Measurements from ENCODE around the gene CCR3. TPM values are rescaled to one million over a fixed set of nuclear protein-coding genes. Genes with fewer than 3 reads are reported as not detected.

CCR3 gene
- polyA plus RNA-seq, 3 donors: 0.09 TPM; not detected in 2

DNA sequence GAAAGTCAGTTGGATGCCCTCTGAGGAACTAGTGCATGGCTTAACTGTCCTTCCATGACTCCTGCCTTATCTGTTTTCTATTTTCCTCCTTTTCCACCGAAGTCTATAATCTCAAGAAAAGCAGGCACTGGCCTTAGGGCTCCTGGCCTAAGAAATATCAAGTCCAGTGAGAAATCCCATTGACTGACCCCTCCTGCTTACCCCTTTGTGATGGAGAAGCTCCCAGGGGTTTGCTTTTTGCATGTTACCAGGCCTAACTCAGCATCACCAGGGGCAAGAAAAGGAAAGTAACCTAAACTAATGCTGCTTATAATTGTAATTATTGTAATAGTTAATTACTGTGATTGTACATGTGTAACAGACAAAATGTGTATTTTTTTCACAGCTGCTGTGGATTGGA lies 21.7 kb downstream of the CCR3 start:
- no peak for DNase-seq (ENCODE audit: extremely low read depth in 1 of 11, low read depth in 9 of 11, low spot score in 4 of 11)

DNA sequence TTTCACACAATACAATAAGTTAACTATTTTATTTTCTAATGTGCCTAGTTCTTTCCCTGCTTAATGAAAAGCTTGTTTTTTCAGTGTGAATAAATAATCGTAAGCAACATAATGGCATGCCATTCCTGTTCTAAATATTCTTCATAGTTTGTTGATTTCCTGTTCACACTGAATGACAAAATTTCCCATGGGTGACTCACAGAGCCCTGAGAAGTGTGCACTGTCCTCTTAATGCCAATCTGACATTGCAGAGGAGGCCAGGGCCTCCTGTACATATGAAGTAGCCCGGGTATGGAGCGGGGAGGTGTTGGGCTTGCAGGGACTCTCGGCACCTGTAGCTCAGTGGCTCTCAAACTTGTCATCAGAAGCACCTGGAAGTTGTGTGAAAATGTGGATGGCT lies 24.3 kb downstream of the CCR3 start:
- no peak for DNase-seq (ENCODE audit: extremely low read depth in 1 of 11, low read depth in 9 of 11, low spot score in 4 of 11)

DNA sequence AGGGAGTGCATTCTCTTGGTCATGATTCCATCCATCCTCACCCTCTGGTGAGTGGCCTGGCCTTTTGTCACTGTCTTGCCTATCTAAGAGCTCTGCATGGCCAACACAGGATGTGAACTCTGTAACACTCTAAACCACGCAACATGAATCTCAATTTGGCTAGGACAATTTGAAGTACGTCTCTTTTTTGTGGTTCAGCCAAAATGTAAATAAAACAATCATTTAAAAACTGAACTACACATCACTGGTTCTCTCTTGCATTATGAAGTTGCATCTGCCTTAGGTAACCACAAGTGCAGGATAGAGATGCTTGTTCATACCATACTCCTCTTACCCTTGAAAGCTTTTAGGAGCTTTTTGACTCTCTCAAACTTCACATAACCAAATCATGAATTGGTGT lies 27.3 kb downstream of the CCR3 start:
- DNase-seq (ENCODE audit: extremely low read depth in 1 of 11, low read depth in 9 of 11, low spot score in 4 of 11): no peak

DNA sequence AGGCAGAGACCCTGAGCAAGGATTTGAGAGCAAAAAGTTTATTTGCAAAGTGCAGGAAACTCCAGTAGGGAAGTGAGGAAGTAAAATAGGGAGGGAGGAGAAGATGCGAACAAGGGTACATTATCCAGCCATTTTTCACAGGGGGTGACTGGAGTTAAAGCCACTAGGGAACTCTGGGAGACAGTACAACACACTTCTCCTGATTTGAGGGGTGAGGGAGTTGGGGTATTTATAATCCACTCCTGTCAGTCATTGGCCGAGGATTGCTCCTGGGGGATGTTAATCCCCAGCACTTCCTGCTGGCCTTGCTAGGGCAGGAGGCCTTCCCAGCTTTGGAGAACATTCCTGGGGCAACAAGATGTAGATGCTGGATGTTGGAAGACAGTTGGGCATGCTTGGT lies 28.2 kb downstream of the CCR3 start:
- no peak for DNase-seq (ENCODE audit: extremely low read depth in 1 of 11, low read depth in 9 of 11, low spot score in 4 of 11)

DNA sequence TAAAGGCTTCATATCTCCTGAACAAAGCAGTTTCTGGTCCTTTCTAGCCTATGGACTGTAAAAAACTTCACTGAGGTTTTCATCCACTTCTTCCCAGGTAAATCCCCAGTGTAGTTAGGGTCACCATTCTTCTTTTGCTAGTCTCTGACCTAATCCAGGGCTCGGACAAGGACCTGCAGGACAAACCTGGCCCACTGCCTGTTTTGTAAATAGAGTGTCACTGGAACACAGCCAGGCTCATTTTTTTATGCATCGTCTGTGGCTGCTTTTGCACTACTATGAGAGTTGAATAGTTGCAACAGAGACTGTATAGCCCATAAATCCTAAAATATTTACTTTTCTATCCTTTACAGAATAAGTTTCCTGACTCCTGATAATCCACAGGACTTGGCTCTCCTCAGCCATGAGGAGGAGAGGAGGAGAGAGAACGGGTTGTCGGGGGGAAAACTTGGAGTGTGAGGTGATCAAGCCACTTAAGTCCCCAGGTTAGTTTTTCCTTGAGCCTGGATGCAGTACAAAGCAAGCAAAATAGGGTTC lies 29.0 kb downstream of the CCR3 start:
- no peak for DNase-seq (ENCODE audit: extremely low read depth in 1 of 11, low read depth in 9 of 11, low spot score in 4 of 11)

DNA sequence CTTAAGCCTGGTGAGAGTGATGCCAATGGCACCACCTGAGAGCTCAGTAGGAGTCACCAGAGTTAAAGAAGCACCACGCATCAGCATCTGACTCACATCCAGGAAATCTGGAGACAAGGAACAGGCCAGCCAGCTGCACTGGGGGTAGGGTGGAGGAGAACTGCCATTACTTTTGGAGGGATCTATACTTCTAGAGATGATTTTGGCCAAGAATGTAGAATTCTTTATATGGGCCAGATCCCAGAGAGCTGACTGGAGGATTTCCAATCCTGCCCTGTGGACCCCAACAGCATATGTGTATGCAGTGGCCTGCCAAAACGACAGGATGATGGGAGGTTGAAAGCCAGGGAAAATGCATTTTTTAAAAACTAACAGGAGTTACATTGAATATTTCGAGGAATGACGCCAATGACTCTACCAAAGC lies 29.8 kb downstream of the CCR3 start:
- no peak for DNase-seq (ENCODE audit: extremely low read depth in 1 of 11, low read depth in 9 of 11, low spot score in 4 of 11)

DNA sequence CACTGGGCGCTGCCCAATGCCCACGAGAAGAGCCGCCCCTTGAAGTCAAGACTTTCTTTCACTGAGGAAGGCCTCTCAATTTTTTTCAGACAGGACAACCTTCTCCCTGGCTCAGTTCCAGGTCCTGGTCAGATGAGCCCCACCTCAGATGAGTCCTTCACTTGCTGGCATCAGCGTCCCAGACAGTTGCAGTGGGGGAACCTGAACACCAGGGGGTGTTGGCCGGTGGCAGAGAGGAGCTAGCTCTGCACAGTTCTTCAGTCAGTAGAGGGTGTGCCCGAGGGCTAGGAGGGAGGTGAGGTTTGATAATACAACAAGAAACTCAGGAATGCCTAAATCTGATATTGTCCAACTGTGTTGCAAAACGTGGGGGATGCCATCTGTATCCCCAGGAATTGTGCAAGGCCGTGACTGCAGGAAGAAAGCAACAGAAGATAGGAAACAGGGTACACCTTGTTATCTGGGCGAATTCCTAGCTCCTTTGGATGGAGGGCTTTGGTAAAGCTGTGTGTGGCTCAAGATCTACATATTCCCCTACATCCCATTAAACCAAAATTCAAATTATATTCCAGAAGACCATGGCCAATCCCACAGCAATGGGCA lies 34.3 kb downstream of the CCR3 start:
- DNase-seq (ENCODE audit: extremely low read depth in 1 of 11, low read depth in 9 of 11, low spot score in 4 of 11): peak in 1 of 11 donors; percentile 0

DNA sequence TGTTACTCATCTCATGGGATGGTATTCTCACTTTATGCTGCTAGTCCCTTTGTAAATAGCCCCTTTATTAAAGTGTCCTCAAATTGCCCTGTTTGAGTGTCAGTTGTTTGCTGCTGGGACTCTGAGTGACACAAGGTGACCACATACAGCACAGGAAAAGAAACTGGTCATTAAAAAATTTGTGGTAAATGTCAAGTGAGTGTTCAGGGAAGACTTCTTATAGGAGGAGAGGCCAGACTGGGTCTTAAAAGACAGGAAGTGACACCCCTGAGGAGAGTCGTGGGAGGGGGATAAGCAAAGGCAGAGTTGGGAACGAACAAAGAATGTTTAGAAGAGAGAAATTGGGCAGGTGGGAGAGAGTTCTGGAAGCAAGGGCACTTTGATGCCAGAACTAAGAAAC lies 35.2 kb downstream of the CCR3 start:
- DNase-seq (ENCODE audit: extremely low read depth in 1 of 11, low read depth in 9 of 11, low spot score in 4 of 11): no peak

DNA sequence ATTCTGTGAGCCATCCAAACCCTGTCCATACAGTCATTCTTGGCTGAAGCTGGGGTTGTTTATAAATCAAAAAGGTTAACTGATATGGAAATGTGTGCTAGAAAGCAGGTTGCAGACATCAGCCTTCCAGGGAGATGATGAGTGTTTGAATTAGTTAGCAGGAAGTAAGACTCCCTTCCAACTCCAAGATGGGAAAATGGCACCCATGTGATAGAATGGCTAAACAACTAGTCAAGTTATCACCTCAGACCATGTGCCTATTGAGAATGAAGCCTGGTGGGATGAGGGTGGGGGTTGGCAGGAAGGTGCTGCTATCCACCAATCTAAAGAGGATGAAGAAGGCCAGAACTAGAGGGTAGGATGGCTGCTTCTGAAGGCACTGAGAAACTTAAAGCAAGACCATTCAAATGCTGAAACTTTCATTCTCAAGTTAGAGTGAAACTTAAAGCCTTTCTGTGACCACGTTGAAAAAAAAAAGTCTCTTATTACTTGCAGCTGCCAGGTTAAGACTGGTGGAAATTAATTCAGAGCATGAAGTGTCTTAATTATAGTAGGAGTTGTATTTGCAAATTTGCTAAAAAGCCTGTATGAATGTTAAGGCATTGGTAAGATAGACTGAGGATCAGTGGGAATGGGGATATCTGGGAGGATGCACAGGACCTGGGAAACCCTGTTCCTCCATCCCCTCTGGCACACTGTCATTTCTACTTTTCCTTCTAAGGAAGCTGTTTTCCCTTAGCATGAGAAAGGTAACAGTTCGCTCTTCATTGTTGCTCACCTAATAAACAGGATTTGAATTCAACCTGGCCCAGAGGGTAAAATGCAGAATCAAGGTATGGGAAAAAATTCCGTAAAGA lies 36.8 kb downstream of the CCR3 start:
- no peak for DNase-seq (ENCODE audit: extremely low read depth in 1 of 11, low read depth in 9 of 11, low spot score in 4 of 11)

DNA sequence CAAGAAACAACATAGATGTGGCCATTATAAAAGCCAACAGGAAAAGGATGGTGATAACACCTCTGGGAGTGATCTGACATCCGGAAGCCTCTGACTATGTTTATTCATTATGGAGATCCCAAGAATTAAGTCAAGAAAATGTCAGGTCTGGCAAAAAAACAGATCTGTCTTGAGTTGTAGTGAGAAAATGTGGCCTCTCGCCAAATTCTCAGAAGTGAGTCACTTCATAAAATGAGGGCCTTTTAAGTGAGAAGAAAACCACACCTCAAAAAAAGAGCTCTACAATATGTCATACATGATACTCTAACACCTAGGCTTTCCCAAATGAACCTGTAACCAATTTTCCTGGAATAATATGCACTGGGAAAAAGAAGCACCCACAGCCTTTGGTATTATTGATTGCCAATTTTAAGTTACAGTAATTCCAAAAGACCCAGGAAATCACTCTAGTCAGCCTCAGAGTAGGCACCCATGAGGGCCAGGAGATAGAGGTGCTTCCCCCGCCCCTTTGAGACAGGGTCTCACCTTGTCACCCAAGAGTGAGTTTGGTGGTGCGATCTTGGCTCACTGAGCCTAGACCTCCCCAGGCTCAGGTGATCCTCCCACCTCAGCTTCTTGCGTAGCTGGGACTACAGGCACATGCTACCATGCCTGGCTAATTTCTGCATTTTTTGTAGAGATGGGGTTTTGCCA lies 38.0 kb downstream of the CCR3 start:
- DNase-seq (ENCODE audit: extremely low read depth in 1 of 11, low read depth in 9 of 11, low spot score in 4 of 11): no peak

DNA sequence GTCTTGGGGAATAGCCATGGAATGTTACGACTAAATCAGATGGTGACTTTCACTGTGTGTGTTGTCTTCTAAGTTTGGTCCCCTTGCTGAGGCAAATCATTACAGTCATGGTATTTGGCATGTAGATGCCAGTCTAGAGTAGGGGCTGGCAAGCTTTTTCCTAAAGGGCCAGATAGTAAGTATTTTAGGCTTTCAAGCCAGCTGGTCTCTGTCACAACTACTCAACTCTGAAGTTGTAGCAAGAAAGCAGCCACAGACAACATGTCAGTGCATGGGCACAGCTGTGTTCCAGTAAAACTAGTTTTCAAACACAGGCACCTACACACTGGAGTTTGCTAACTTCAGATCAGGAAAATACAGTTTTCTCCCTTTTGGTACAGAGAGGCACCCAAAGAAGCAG lies 39.3 kb downstream of the CCR3 start:
- DNase-seq (ENCODE audit: extremely low read depth in 1 of 11, low read depth in 9 of 11, low spot score in 4 of 11): peak in 1 of 11 donors; percentile 7

DNA sequence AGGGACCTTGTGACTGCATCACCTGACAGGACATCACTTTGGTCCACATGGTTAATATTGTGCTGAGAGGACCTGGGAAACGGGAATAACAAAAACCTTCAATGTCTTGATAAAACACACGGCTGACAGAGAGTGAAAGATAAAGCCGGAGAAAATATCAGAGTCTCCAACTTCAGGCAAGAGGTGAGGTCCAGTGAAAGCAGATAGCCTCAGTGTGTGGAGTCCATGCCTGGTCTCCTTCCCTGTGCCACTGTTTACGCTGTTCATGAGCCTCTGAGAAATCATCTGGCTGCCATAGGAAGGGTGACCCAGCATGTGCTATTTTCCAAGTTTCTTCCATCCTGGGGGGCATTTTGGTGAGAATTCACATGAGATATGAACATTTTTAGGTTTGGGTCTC lies 39.8 kb downstream of the CCR3 start:
- DNase-seq (ENCODE audit: extremely low read depth in 1 of 11, low read depth in 9 of 11, low spot score in 4 of 11): no peak

DNA sequence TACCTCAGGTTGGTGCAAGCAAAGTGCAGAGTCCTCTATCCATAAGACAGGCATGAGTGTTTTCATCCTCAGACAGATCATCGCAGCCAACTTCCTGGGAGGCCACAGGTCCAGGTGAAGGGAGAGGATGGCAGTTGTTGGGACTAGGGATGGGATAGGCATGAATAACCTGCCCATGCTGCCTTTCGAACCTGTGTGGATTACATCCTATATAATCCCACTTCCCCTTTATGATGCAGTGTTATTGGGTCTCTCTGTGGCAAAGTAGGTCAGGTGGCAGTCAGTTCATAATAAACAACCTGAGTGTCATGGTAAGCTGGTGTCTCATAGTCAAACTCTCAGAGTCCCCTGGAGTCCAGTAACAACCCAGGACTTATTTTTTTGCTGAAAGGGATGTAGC lies 40.4 kb downstream of the CCR3 start:
- DNase-seq (ENCODE audit: extremely low read depth in 1 of 11, low read depth in 9 of 11, low spot score in 4 of 11): no peak

DNA sequence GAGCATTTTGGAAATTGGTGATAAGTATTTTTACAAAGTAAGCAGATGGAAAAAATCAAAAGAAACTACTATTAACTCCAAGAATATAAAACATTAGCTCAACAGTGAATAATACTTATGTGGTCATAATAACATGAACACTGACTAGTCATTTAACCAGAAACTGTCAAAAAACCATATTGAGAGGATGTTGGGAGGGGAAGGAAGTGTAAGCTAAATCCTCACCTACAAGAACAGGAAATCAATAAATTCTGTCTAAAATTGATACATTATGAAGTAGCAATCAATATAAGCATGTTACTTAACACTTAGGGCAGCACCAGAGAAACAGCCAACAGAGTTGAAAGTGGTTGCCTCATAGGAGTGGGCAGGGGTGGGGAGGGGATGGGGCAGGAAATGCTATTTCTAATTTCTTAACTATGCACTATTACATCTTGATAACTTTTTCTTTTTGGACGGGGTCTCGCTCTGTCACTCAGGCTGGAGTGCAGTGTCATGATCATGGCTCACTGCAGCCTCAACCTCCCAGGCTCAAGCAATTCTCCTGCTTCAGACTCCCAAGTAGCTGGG lies 41.7 kb downstream of the CCR3 start:
- DNase-seq (ENCODE audit: extremely low read depth in 1 of 11, low read depth in 9 of 11, low spot score in 4 of 11): no peak

DNA sequence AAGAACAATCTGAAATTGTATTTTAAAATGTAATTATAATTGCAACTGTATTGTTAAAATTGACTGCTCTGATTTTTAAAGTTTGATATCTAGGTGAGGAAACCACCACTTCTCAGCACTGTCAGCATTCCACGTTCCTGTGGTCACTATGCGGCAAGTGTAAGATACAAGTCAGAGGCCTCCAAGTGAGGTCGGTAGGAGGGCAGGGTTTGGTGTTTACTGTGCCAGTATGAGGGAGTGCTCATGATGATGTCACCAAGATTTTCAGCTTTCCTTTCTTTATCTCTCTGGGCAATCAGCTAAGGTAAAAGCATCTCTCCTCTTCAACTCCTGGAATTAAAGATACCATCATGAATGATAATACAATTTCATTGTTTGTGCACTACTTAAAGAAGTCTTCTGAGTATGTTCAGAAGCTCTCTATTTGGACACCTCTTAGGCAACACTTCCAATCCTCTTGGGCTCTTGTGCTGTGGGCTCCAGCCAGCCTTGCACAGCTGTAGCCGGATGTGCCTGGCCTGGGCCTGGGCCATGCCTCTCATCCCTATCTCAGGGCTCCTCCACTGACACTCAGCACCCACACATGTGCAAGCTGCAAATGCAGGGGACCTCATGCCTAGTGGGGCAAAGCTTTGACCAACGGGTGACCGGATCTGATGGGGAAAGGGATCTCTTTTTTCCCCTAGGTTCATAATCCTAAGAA lies 42.9 kb downstream of the CCR3 start:
- no peak for DNase-seq (ENCODE audit: extremely low read depth in 1 of 11, low read depth in 9 of 11, low spot score in 4 of 11)

DNA sequence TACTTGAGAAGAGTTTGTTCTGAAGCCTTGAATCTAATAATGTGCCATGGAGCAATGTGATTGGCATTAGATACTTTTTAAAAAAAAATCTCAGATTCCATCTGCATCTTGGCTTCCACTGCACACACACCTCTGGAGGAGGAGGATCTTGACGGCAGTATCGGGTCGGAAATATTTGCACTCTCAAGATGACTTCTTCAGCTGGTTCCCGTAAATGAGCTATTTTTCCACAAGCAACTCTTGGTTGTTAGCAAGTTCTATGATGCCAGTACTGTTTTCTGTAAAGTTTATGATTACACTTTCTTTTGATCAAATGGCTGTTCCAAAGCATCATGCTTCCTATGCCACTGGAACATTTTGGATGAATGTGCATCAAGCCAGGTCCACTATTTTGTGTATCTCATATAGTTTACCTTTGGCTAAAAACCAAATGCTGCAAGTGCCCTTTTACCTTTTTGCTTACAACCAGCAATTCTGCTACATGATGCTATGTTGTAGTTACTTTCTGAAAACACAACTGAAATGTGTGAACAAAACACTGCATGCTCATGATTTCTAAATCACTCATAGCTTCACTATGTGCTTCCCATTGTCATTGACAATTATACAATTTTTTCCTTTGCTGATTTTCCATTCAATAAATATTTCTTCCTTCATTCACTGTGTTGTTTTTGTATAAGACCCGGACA lies 43.8 kb downstream of the CCR3 start:
- no peak for DNase-seq (ENCODE audit: extremely low read depth in 1 of 11, low read depth in 9 of 11, low spot score in 4 of 11)

DNA sequence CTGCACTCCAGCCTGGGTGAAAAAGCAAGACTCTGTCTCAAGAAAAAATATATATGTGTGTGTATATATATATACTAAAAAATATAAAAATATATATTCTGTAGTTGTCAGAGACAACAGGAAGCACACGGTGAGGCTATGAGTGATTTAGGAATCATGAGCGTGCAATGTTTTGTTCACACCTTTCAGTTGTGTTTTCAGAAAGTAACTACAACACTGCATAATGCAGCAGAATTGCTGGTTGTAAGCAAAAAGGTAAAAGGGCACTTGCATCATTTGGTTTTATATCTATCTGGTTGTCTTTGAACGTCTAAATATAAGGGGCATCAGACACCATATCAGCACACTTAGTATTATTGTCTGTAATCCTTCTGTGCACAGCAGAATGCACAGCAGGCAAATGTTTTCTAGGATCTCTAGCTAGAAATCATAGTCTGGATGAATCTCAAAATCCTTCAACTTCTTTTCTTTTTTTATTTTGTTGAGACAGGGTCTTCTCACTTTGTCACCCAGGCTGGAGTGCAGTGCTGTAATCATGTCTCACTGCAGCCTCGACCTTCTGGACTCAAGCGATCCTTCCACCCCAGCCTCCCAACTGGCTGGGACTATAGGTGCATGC lies 44.8 kb downstream of the CCR3 start:
- no peak for DNase-seq (ENCODE audit: extremely low read depth in 1 of 11, low read depth in 9 of 11, low spot score in 4 of 11)

DNA sequence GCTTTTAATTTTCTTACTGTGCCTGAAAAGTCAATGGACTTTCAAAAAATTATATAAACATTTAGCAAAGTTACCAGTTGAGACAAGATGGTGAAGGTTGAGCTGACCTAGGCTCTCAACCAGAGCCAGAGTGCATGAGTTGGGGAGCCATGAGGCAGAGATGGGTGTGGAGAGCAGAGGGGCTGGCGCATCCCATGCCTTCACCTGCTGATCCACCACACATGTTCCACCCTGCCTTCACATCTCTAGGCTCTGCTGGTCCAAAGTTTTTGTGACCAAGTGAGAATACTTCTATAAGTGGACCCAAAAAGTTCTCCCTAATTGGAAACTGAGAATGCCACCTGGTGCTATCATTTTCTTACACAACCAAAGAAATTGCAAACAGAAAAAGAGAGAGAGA lies 47.3 kb downstream of the CCR3 start:
- DNase-seq (ENCODE audit: extremely low read depth in 1 of 11, low read depth in 9 of 11, low spot score in 4 of 11): no peak
